Kidney glomerular epithelial cell (primary cell): ENCODE results near the gene ADARB2.
"Not testable (repeated sequence)": the region's sequence is repeated elsewhere in the genome, so short reads cannot be mapped to it uniquely, and the experiment has no call there.

ENCODE experiments used
- DNase-seq: peaks from one replicate; lab custom pipeline; 2025; lab: John Stamatoyannopoulos, UW

The ADARB2 gene

DNA sequence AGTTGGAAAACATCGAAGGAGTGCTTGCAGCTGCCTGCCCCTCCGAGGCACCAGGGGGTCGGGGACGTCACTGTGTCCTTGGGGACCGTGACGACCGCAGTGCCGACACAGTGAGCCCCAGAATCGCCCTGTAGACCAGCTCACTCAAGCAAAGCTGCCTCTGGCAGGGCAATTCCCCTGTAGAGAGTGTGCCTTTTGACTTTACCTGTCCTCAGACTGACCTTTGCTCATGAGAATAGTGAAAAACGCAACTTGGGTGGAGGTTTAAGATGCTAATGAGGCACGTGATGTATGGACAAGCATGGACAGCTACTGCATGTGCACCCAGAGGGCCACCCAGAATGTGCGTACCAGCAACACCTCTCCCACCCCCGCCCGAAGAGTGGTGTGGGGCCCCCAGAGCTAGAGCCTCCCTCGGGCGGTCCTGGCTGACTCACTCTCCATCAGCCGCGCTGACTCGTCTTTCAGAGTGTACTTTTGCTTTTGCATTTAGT lies 271.9 kb downstream of the ADARB2 start:
- DNase-seq = peak; percentile 6

GRCh38 chr10:1464881-1465417 lies 272.4 kb downstream of the ADARB2 start:
- no peak for DNase-seq

GRCh38 chr10:1463971-1464370 lies 273.4 kb downstream of the ADARB2 start:
- DNase-seq = not testable (repeated sequence)

- DNase-seq = no peak
These were observed 274.2 kb downstream of the ADARB2 start for GRCh38 chr10:1462994-1463633.

- no peak for DNase-seq
These were observed 274.8 kb downstream of the ADARB2 start for GRCh38 chr10:1462521-1462920.

GRCh38 chr10:1462032-1462431 lies 275.3 kb downstream of the ADARB2 start:
- DNase-seq = no peak

GRCh38 chr10:1461016-1461415 lies 276.3 kb downstream of the ADARB2 start:
- no peak for DNase-seq

DNA sequence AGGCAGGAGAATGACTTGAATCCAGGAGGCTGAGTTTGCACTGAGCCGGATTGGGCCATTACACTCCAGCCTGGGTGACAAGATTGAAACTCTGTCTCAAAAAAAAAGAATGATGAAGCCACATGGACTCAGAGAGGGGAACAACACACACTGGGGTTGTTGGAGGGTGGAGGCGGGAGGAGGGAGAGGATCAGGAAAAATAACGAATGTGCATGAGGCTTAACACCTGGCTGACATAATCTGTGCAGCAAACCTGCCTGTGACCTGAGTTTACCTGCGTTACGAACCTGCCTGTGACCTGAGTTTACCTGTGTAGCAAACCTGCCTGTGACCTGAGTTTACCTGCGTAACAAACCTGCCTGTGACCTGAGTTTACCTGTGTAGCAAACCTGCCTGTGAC lies 277.7 kb downstream of the ADARB2 start:
- not testable (repeated sequence) for DNase-seq

GRCh38 chr10:1454951-1455350 lies 282.4 kb downstream of the ADARB2 start:
- no peak for DNase-seq

DNA sequence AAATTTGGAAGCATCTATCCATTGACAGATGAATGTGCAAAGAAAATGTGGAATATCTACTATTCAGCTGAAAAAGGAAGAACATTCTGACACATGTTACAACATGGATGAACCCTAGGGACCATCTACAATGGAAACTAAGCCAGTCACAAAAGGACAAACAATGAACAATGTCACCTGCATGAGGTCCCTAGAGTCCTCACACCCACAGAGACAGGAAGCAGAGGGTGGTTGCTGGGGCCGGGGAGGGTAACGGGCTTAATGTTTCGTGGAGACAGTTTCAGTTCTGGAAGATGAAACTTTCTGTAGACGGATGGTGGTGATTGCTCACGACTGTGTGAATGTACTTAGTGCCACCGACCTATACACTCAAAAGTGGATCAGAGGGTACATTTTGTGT lies 282.9 kb downstream of the ADARB2 start:
- no peak for DNase-seq

GRCh38 chr10:1452777-1453176 lies 284.5 kb downstream of the ADARB2 start:
- DNase-seq = no peak

GRCh38 chr10:1451941-1452340 lies 285.4 kb downstream of the ADARB2 start:
- no peak for DNase-seq

- DNase-seq = no peak
These were observed 285.9 kb downstream of the ADARB2 start for GRCh38 chr10:1451362-1451888.

- no peak for DNase-seq
These were observed 287.6 kb downstream of the ADARB2 start for GRCh38 chr10:1449572-1450205.

- DNase-seq = no peak
These were observed 288.3 kb downstream of the ADARB2 start for GRCh38 chr10:1449021-1449420.

DNA sequence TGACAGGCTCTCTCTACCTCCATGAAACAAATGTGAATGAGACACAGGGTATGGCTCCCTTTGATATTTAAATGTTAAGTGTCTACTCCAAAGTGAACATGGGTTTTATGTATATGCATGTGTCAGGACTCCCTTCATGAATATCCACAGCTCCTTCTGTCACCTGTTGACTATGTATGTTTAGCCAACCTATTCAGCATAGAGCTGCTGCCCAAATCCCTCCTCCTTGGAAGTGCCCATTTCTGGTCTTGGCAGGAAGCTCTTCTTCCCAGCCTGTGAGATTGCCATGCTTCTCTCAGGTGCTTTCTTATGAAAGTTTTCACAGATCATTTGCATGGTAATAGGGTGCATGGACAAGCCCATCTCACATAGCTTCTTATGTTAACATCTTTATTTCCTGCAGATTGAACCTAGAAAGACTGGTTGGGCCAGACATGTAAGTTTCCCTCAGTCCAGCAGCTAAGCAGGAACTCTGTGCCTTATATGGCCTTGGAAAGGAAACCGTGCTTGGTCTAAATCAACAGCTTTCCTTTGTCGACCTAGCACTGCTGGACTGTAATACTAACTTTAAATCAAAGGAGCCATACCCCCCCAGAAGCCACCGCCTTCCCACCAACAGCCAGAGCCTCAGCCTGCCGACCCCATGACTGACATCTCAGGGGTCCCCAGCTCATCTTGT lies 288.9 kb downstream of the ADARB2 start:
- no peak for DNase-seq

GRCh38 chr10:1444826-1445225 lies 292.5 kb downstream of the ADARB2 start:
- no peak for DNase-seq

- DNase-seq = no peak
These were observed 296.4 kb downstream of the ADARB2 start for GRCh38 chr10:1440897-1441296.

- no peak for DNase-seq
These were observed 302.2 kb downstream of the ADARB2 start for GRCh38 chr10:1434912-1435692.

- DNase-seq = no peak
These were observed 303.1 kb downstream of the ADARB2 start for GRCh38 chr10:1434202-1434601.

DNA sequence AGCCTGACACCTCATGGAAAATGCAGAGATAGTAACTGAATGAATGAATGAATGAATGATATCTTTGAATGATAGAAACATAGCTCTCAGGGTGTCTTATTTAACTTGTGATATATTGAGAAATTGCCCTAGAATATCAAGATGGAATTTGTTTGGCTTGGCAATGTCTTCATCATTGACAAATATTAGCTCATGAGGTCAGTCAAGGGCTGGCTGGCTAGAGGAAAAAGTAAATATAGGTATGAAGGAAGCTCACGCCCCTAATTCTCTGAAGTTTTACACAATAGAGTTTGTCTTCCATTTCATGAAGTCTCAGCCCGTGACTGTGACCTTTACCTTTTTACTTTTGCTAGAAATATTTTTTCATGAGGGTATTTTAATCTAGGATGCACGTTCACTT lies 305.2 kb downstream of the ADARB2 start:
- DNase-seq = no peak

DNA sequence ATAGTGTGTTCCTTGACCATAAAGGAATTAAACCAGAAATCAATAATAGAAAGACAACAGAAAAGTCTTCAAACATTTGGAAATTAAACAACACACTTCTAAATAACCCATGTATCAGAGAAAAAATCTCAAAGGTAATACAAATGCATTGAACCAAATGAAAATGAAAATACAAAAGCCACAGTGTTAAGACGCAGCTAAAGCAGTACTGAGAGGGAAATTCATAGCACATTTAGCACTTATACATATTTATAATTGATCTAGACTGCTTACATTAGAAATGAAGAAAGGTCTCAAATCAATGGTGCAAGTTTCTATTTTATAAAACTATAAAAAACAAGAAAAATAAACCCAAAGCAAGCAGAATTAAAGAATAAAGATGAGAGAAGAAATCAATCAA lies 306.1 kb downstream of the ADARB2 start:
- no peak for DNase-seq
